Panc1 (cell line): ENCODE results near the gene CELA3A.
"Not testable (repeated sequence)": the region's sequence is repeated elsewhere in the genome, so short reads cannot be mapped to it uniquely, and the experiment has no call there.

ENCODE experiments used
- CTCF ChIP-seq: fragments of 450-650 bp; IDR thresholded peaks from 2 replicates; pipeline ENCODE4 v1.5.1; 2017; ENCODE audit warnings: mild to moderate bottlenecking
- POLR2AphosphoS5 ChIP-seq: IDR thresholded peaks from 2 replicates; pipeline ENCODE4 v1.6.1; 2012; ENCODE audit warnings: mild to moderate bottlenecking, low read depth, low read length, moderate library complexity
- REST ChIP-seq, 2 experiments: IDR thresholded peaks; 2 replicates each; pipeline ENCODE4 v1.6.1; 2011 to 2012; ENCODE audit warnings: low read depth in 2 of 2, control low read depth in 1 of 2, low read length in 1 of 2, mild to moderate bottlenecking in 1 of 2, moderate library complexity in 1 of 2; ENCODE audit not compliant: insufficient read depth in 1 of 2
- SIN3A ChIP-seq: IDR thresholded peaks from 2 replicates; pipeline ENCODE4 v1.6.1; 2012; ENCODE audit warnings: low read depth, mild to moderate bottlenecking, low read length, moderate library complexity, borderline replicate concordance; ENCODE audit not compliant: insufficient read depth
- TCF7L2 ChIP-seq: IDR thresholded peaks from 2 replicates; pipeline ENCODE4 v1.6.1; 2011; ENCODE audit warnings: mild to moderate bottlenecking, low read depth, low read length, inconsistent platforms

DNA sequence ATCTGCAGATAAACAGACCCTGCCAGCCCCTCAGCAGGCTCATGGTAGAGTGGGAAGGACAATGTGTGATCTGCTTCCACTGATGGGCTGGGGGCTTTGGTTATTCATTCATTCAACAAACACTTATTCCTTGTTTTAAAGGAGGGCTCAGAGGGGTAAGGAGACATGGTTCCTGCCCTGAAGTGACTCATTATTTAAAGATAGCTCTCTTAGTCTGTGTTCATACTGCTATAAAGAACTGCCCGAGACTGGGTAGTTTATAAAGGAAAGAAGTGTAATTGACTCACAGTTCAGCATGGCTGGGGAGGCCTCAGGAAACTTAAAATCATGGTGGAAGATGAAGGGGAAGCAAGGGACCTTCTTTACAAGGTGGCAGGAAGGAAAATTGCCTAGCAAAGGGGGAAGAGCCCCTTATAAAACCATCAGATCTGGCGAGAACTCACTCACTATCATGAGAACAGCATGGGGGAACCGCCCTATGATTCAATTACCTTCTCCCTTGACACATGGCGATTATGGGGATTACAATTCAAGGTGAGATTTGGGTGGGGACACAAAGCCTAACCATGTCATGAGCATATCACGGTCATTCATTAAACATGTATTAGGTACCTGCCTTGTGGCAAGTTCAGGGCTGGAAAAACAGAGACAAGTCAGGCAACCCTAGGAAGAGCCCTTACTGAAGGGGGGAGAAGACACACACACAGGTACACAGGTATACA lies 11.6 kb upstream of the CELA3A start:
- TF ChIP-seq CTCF; POLR2AphosphoS5; REST (IDR thresholded peaks at IDR 0.05; ENCODE audit: insufficient read depth in 1 of 2, low read depth in 2 of 2, low read length in 1 of 2); TCF7L2; SIN3A: not testable (repeated sequence)
